GM21825 (cell line): ENCODE results near the gene ONECUT3.
"Not testable (repeated sequence)": the region's sequence is repeated elsewhere in the genome, so short reads cannot be mapped to it uniquely, and the experiment has no call there.

ENCODE experiments used
- ATAC-seq: cut with Tn5 transposase; IDR thresholded peaks from one replicate; pipeline ENCODE4 v1.9.1; 2021; ENCODE audit warnings: mild to moderate bottlenecking, moderate library complexity; ENCODE audit not compliant: unreplicated experiment

ONECUT3 gene

DNA sequence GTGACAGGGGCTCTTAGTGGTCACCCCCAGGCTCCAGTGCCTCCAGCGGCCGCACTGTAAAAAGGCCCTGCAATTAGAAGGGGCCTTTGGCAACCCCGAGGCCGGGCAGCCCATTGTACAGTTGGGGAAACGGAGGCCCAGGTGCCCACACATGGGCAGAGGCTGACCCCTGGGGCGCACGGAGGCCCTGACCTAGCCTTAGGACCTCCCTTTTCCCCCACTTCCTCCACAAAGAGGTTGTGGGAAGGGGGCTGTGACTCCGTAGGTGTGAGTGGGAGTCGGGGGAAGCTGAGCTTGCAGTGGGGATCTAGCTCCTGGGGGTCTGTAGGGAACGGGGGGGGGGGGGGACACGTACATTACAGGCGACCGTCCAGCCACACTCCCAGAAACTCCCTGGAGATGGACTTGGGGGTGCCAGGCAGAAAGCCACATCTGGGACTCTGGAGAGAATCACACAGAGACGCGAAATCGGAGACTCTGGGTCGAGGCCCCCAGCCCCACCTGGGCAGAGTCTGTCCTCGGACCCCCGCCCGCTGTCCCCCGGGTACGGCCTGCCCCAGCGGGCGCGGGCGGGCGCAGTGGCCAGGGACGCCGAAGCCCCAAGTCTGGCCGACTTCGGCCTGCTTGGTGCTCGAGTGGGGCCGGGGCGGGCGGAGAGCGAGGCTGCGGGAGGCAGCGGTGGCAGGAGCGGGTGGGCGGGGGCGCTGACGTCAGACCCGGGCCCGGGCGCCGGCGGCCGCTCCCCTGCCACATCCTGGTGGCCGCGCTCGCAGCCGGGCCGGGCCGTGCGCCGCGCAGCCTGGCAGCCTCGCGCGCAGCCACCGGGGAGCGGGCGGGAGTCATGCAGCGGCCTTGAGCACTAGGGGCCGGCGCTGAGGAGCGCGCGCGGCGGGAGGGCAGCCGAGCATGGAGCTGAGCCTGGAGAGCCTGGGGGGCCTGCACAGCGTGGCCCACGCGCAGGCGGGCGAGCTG is at the start of gene ONECUT3:
TSS of gene ONECUT3 (plus strand) at position 750 of the 972 bp plus-strand sequence. CDS start at position 907, 157 bp downstream.
- ATAC-seq, result no peak

DNA sequence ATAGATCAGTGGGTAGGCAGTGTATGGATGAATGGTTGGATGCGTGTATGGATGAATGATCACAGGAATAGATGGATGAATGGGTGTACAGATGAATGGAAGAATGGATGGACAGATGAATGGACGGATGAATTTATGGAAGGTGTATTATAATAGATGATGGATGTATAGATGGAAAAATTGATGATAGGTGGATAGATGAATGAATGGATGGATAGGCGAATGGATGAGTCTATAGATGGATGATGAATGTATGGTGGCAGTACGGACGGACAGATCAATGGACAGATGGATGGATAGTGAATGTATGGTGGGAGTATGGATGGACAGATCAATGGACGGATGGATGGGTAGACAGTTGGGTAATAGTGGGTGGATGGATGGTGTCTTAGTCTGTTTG is 49.0 kb upstream of the ONECUT3 start:
- no peak for ATAC-seq

DNA sequence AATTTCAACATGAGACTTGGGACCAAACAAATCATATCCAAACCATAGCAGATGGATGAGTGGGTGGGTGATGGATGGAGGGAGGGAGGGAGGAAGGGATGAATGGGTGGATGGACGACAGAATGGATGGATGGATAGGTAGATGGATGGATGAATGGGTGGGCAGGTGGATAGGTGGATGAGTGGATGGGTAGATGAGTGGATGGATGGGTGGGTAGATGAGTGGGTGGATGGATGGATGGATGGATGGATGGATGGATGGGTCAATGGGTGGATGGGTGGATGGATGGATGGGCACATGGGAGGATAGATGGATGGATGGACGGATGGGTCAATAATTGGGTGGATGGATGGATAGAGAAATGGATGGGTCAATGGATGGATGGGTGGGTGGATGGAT is 47.9 kb upstream of the ONECUT3 start:
- no peak for ATAC-seq

DNA sequence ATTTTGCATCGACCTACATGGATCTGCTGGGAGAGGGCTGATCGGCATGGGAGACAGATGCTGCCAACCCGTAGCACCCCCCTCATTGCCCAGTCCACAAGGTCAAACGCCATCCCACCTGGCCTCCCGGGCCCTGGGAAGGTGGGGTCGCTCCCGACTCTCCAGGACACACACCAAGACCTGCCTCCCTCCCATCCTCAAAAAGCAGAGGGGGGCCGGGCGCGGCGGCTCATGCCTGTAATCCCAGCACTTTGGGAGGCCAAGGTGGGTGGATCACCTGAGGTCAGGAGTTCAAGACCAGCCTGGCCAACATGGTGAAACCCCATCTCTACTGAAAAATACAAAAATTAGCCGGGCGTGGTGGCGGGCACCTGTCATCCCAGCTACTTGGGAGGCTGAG is 46.7 kb upstream of the ONECUT3 start:
- ATAC-seq, result not testable (repeated sequence)

DNA sequence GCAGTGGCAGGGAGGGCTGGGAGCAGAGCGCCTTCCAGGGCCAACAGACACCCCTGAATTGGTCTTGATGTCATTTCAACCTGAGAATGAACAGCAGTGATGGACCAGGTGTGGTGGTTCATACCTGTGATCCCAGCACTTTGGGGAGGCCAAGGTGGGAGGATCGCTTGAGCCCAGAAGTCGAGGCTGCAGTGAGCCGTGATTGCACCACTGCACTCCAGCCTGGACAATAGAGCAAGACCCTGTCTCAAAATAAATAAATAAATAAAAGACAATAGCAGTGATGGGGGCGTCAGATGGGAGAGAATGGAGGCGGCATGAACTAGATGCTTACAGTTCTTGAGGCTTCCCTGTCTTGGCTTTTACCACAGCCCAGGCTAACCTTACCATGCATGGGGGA is 46.1 kb upstream of the ONECUT3 start:
- ATAC-seq, result no peak

DNA sequence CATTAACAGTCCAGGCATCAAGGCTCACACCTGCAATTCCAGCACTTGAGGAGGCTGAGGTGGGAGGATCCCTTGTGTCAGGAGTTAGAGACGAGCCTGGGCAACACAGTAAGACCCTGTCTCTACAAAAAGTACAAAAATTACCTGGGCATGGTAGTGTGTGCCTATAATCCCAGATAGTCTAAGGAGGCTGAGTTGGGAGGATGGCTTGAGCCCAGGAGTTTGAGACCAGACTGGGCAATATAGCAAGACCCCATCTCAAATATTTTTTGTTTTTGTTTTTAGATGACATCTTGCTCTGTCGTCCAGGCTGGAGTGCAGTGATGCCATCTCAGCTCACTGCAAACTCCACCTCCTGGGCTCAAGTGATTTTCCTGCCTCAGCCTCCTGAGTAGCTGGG is 40.1 kb upstream of the ONECUT3 start:
- no peak for ATAC-seq

DNA sequence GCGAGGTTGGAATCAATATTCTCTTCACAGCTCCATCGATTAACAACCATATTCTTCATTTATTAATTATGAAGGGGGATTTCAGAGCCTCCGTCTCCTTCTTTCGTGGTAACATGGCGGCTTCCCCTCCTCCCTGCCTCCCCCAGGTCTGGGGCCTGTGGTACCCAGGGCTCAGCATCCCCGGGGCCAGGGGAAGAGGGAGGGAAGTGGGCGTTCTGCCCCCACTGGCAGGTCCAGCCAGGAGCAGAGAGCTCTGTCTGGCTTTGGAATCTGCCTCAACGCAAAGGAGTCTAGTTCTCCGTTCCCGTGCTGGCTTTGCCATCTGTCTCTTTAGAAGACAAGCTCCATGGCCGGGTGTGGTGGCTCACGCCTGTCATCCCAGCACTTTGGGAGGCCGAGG is 37.8 kb upstream of the ONECUT3 start:
- no peak for ATAC-seq

DNA sequence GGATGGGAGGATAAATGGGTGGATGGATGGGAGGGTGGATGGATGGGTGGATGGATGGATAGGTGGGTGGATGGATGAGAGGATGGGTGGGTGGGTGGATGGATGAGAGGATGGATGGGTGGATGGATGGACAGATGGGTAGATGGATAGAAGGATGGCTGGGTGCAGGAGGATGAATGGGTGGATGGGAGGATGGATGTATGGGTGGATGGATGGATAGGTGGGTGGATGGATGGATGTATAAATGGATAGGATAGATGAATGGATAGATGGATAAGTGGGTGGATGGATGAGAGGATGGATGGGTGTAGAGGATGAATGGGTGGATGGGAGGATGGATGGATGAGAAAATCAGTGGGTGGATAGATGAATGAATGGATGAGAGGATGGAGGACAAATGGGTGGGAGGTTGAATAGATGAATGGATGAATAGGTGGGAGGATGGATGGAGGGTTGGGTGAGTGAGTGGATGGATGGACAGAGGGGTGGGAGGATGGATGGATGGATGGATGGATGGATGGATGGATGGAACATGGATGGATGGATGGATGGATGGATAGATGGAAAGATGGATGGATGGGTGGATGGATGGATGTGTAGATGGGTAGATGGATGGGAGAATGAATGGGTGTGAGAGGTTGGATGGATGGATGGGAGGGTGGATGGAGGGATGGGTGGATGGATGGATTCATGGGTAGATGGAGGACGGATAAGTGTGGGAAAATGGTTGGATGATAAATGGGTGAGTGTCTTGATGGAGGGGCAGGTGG is 35.9 kb upstream of the ONECUT3 start:
- no peak for ATAC-seq

DNA sequence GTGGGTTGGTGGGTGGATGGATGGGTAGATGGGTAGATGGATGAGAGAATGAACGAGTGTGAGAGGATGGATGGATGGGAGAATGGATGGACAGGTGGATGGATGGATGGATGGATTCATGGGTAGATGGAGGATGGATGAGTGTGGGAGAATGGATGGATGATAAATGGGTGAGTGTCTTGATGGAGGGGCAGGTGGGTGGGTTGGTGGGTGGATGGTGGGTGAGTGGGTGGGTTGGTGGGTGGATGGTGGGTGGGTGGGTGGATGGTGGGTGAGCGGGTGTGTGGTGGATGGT is 35.4 kb upstream of the ONECUT3 start:
- ATAC-seq, result no peak

DNA sequence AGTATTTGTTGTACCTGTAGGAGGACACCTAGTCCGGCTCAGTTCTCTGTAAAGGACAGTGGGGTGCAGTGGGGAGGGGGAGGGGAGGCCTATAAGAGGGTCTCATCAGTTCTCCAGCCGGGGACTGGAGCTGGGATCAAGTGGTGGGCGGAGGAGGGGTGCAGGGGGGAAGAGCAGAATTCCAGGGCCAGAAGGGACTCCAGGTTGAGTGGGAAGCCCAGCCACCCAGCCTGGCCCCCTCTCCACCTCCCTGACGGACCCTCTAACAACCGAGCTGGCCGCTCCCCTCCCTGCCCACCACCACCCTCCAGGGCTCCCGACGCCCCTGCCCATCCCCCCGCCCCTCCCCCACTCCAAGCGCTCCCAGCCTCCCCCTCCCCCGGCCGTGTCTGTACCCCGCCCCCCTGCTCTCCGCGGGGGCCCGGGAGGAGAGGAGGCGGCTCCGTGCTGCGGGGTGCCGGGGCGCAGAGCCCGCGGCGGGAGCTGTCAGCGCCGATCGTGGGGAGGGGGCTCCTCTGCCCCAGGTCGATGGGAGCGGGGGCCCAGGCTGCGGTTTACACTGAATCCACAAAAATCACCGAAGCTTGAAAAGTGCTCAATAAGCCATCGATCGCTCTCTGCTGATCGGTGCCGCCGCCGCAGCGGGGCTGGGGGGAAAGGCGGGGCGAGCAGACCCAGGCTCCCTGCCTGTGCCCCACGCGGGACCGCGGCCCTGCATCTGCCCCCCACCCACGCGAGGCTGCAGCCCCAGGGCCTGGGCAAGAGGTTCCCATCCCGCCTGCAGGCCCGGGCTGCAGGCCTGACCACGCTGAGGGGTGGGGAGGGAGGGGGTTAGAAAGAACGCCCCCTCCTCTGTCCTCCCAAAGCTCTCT is 34.6 kb upstream of the ONECUT3 start:
- ATAC-seq, result no peak

DNA sequence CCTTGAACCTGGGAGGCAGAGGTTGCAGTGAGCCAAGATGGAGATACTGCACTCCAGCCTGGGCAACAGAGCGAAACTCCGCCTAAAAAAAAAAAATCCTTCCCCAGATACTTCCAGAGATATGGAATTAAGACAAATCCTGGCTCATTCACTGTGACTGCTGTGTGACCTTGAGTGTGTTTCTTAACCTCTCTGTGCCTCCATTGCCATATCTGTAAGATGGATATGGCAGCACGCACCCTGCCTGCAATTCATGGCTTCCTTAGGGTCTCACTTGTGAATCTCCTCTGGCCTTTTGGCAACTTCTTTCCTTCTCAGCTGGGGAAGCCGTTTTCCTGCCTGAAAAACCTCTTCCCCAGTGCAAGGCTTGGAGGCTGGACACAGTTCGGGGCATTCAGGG is 33.8 kb upstream of the ONECUT3 start:
- ATAC-seq, result no peak

DNA sequence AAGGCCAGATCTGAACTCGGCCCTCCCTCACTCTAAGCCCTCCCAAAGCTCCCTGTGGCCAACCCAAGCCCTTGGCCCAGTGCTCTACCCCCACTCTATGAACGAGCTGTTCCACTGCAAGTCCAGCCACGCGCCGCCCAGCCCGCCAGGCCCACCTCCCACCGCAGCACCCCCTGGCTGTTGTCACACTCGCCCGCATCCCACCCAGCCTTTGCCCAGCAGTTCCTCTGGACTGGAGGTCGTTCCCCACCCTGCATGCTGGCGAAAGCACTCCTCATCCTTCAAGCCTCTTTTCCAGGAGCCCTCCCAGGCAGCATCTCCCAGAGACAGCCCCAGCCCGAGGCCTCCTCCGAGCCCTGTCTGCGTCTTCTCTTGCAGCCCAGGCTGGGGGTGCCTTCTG is 33.1 kb upstream of the ONECUT3 start:
- ATAC-seq, result no peak

DNA sequence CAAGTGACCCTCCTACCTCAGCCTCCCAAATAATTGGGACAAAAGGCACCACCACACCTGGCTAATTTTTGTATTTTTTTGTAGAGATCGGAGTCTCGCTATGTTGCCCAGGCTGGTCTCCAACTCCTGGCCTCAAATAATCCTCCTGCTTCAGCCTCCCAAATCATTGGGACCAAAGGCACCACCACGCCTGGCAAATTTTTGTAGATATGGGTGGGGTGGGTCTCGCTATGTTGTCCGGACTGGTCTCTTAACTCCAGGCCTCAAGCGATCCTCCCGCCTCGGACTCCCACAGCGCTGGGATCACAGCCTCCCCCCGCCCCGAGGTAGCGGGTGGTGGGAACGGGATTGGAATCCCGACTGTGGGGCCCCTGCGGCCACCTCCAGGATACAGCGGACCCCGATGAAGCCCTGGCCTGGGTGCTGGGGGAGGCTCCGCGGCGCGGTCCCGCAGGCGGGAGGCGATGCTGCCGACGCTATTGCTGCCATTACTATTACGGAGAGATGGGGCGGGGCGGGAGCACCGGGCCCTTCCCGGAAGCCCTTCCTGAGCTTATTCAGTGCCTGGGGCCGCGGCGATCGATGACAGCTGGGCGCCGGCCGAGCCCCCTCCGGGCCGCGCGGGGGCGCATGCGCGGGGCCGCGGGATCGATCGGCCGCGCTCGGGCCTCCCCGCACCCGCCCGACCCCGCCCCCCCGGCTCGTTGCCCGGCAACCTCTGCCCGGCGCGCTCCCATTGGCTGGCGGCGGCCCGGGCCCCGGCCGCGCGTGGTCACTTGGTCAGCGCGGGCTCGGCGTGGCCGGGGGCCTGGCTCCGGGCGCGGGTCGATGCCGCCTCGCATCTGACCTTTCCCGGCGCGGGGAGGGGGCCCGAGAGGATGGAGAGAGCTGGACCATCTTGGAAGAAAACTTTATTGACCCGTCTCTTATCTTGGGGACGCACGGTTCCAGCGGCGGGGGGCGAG is 27.9 kb upstream of the ONECUT3 start:
- no peak for ATAC-seq

DNA sequence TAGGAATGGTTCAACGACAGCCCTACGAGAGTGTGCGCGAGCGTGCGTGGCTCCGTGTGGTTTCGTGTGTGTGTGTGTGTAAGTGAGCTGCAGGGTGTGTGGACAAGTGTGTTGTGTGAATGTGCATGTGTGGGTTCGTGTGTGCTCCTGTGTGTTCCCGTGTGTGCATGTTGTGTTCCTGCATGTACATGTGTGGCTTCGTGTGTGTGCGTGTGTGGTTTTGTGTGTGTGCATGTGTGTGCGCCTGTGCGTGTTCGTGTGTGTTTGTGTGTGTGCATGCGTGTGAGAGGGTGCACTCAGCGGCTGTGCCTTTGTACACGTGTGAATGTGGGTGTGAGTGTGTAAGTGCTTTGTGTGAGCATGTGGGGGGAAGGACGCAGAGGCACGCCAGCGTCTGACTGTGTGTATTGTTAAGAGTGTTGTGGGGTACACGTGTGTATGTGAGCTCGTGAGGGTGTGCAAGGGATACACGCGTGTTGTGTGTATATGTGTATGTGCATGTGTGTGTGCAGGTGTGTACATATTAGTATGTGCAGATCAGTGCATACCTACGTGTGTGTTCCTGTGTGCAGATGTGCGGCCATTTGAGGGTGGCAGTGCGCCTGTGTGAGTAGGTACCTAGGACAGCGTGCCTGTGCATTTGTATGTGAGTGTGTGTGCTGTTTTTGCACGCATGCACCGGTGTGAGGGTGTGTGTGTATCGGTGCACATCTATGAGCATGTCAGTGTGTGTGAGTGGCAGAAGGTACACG is 24.3 kb upstream of the ONECUT3 start:
- no peak for ATAC-seq

DNA sequence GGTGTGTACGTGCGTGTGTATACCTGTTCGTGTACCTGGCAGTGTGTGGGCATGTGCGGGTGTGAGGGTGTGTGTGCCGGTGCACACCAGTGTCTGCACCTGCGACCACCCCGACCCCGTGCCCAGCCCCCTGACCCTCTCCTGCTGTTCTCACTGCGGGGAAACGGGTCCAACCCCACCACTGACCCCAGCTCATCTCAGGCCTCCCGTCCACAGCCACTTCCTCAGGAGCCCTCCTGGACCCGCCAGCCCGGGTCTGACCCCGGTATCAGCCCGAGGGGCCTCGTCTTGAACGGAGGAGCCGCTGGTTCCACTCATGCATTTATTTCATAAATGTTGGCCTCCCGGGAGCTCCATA is 23.8 kb upstream of the ONECUT3 start:
- no peak for ATAC-seq

DNA sequence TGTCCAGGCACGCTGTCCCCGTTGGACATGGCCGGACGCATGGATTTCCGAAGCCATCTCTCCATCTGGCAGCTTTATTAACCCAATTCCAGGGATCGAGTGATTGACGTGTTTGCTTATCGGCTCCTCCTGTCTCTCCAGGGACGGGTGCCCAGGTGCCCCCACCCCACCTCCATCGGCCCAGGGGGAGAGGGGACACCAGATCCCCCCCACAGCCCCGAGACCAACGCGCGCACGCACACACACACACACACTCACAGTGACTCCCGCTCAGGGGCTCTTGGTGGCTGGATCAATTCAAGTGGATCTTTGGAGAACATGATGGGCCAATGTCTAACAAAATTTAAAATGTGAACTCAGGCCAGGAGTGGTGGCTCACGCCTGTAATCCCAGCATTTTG is 23.1 kb upstream of the ONECUT3 start:
- ATAC-seq, result no peak

DNA sequence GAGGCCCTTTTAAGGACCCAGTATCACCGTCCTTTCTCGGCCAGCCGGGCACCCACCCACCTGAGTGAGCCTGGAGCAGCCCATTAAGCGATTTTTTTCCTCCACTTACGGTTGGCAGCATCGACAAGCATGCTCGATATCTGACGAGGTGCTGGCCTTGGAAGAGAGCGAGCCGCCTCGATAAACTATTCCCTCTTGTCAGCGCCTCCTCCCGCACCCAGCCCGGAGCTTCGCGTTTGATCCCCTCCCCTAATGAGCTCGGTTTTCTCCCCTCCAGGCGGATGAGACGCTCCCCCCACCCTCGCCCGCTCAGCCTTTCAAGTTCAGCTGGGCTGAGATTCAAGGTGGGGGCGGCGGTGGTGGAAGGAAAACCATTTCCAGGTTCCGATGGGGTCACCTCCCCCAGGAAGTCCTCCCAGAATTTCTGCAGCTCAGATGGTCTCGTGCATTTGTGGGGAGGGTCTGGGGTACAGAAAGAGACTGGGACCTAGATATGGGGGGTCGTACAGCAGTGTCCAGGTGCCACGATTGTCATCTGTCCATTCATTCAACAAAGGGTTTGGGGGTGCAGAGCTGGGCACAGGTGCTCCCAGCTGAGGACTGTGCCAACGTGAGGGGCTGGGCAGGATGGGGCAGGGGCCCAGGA is 18.9 kb upstream of the ONECUT3 start:
- no peak for ATAC-seq

DNA sequence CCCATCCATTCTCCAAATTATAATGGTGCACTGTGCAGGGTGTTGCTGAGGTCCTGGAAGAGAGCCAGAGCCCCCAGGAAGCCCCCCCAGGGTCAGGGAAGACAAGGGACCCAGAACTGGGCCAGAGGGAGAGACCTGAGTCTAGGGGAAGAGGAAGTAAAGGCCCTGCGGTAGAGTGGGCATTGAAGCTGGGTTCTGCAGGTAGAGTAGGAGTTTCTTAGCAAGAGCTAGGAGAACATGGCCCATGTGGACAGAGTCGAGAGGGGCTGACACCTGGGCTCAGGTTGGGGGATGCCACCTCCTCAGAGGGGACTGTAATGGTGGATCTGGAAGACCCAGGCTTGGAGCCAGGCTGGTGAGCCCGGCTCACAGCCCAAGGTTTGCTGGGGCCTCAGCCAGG is 17.0 kb upstream of the ONECUT3 start:
- no peak for ATAC-seq

DNA sequence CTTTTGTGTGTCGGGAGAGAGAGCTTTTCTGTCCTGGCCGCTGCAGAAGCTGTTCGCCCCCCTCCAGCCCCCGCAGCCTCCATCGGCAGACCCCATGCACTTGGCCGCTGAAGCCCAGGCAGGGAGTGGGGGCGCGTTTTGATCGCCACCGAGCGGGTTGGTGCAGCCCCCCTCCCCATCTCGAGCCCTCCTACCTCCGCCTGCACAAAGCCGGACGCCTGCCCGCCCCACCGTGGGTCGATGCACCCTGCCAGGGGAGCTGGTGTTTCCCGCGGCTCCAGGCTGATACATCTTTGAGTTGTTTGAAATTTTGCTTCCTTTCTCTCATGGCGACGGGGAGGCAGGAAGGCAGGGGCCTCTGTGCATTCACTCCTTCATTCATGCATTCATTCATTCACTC is 16.4 kb upstream of the ONECUT3 start:
- no peak for ATAC-seq
